ENCODE measurements around the gene FIBCD1. TPM values are rescaled to one million over a fixed set of nuclear protein-coding genes. Genes with fewer than 3 reads are reported as not detected.
"Not testable (repeated sequence)": the region's sequence is repeated elsewhere in the genome, so short reads cannot be mapped to it uniquely, and the experiment has no call there.

Gene FIBCD1
- total and polyA plus RNA-seq, 8 donors, result 0.18 to 6.4 (median 0.41) TPM; not detected in 4

GRCh38 chr9:130962418-130963316 is 23.6 kb upstream of the FIBCD1 start:
- Histone ChIP-seq H3K4me3 (no peak overlapping the region), H3K27ac (no peak overlapping the region), H3K9me3 (peaks cover 0 to 12% (median 0%) of the 10 kb centered on the region in 4 donors), H3K27me3 (no peaks in the 10 kb centered on the region), H3K36me3 (no peaks in the 10 kb centered on the region), H3K4me1 (peaks cover 0 to 9% (median 0%) of the 10 kb centered on the region in 4 donors)
- 52 to 62% (median 56%) methylated on average over 20 to 22 of the region's 22 CpGs for whole genome bisulfite sequencing, 5 donors
- TF ChIP-seq POLR2AphosphoS5 (IDR thresholded peaks at IDR 0.05), result peak in 1 of 3 donors; percentile 70
- no peak for TF ChIP-seq POLR2A (IDR thresholded peaks at IDR 0.05)
- no peak for TF ChIP-seq EP300 (IDR thresholded peaks at IDR 0.05)
- intact Hi-C loops (cut with DNase I; ENCODE audit: low total_unique reads), result no loop called here
- DNase-seq, result peak in 1 of 2 donors; percentile 31

DNA sequence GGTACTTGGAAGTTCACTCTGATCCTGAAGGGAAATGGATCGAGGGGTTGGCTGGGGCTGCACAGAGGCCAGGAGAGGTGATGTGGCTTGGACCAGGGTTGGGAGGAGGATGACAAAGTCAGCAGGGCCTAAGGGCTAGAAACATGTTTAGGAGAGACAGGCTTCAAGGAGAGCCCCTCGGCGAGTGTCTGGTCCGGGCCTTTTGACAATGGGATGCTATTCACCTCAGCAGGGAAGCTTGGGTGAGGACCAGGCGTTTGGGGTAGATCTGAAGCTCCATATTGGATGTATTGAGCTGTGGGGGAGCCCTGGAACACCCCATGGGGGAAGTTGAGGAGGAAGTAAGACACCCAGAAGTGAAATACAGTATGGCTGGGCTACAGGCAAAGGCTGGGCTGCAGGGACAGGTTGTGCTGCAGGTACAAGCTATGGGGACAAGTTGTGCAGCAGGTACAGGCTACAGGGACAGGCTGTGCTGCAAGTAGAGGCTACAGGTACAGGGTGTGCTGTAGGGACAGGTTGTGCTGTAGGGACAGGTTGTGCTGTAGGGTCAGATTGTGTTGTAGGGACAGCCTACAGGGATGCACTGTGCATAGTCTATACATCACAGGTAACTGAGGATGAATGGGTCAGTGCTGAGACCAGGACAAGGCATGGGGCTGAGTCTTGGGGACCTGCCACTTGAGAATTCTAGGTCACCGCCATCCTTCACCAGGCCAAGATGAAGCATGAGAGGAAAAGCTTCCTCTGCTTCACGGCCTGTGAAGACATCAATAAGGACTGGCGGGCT is 22.7 kb upstream of the FIBCD1 start:
- intact Hi-C loops (cut with DNase I; ENCODE audit: low total_unique reads), result no loop called here

GRCh38 chr9:130960522-130961378 is 21.7 kb upstream of the FIBCD1 start:
- 78 to 90% (median 85%) methylated on average over 14 of the region's 14 CpGs for WGBS, 5 donors

More for the DNA sequence above, 22.7 kb upstream of the FIBCD1 start:
- peaks cover 0 to 9% (median 0%) of the 10 kb centered on the region in 4 donors for H3K4me1 ChIP-seq
- H3K4me3 ChIP-seq, result no peak overlapping the region
- WGBS, 5 donors, result 79 to 89% (median 85%) methylated on average over 8 of the region's 8 CpGs
- H3K27ac ChIP-seq, result no peak overlapping the region
- peaks cover 0 to 12% (median 0%) of the 10 kb centered on the region in 4 donors for H3K9me3 ChIP-seq
- H3K36me3 ChIP-seq, result no peaks in the 10 kb centered on the region
- DNase-seq, result no peak
- peaks cover 0 to 8% (median 4%) of the 10 kb centered on the region in 3 donors for H3K27me3 ChIP-seq
- TF ChIP-seq POLR2AphosphoS5 (IDR thresholded peaks at IDR 0.05), result no peak
- no peak for TF ChIP-seq POLR2A (IDR thresholded peaks at IDR 0.05)
- TF ChIP-seq, protein P1, sequence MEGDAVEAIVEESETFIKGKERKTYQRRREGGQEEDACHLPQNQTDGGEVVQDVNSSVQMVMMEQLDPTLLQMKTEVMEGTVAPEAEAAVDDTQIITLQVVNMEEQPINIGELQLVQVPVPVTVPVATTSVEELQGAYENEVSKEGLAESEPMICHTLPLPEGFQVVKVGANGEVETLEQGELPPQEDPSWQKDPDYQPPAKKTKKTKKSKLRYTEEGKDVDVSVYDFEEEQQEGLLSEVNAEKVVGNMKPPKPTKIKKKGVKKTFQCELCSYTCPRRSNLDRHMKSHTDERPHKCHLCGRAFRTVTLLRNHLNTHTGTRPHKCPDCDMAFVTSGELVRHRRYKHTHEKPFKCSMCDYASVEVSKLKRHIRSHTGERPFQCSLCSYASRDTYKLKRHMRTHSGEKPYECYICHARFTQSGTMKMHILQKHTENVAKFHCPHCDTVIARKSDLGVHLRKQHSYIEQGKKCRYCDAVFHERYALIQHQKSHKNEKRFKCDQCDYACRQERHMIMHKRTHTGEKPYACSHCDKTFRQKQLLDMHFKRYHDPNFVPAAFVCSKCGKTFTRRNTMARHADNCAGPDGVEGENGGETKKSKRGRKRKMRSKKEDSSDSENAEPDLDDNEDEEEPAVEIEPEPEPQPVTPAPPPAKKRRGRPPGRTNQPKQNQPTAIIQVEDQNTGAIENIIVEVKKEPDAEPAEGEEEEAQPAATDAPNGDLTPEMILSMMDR (IDR thresholded peaks at IDR 0.05), result no peak
- no peak for TF ChIP-seq EP300 (IDR thresholded peaks at IDR 0.05)

GRCh38 chr9:130959809-130960334 is 20.8 kb upstream of the FIBCD1 start:
- 87 to 93% (median 89%) methylated on average over 7 to 9 of the region's 9 CpGs for WGBS, 5 donors

More at GRCh38 chr9:130960522-130961378, 21.7 kb upstream of the FIBCD1 start:
- DNase-seq, result no peak
- TF ChIP-seq POLR2AphosphoS5 (IDR thresholded peaks at IDR 0.05), result no peak
- TF ChIP-seq, protein P1 (IDR thresholded peaks at IDR 0.05), result no peak
- TF ChIP-seq EP300 (IDR thresholded peaks at IDR 0.05), result no peak
- peaks cover 0 to 12% (median 0%) of the 10 kb centered on the region in 4 donors for H3K9me3 ChIP-seq
- H3K4me1 ChIP-seq, result peaks cover 0 to 9% (median 0%) of the 10 kb centered on the region in 4 donors
- intact Hi-C loops (cut with DNase I; ENCODE audit: low total_unique reads), result no loop called here
- H3K36me3 ChIP-seq, result no peaks in the 10 kb centered on the region
- H3K4me3 ChIP-seq, result no peak overlapping the region
- no peak overlapping the region for H3K27ac ChIP-seq
- peaks cover 0 to 18% (median 10%) of the 10 kb centered on the region in 3 donors for H3K27me3 ChIP-seq

DNA sequence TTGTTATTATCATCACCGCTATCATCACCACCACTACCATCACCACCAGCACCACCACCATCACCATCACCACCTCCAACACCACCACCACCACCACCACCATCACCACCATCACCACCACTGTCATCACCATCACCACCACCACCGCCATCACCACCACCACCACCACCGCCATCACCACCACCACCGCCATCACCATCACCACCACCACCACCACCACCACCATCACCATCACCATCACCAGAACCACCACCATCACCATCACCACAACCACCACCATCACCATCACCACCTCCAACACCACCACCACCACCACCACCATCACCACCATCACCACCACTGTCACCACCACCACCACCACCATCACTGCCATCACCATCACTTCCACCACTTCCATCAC is 19.5 kb upstream of the FIBCD1 start:
- H3K36me3 ChIP-seq; intact Hi-C loops (cut with DNase I; ENCODE audit: low total_unique reads); H3K4me1 ChIP-seq; H3K9me3 ChIP-seq; H3K27ac ChIP-seq; DNase-seq; H3K4me3 ChIP-seq: not testable (repeated sequence)
- WGBS, 5 donors, result 77 to 89% (median 86%) methylated on average over 3 to 4 of the region's 4 CpGs
- H3K27me3 ChIP-seq, result peaks cover 0 to 23% (median 10%) of the 10 kb centered on the region in 3 donors

More at GRCh38 chr9:130959809-130960334, 20.8 kb upstream of the FIBCD1 start:
- peaks cover 0 to 12% (median 0%) of the 10 kb centered on the region in 4 donors for H3K9me3 ChIP-seq
- no peaks in the 10 kb centered on the region for H3K36me3 ChIP-seq
- intact Hi-C loops (cut with DNase I; ENCODE audit: low total_unique reads), result no loop called here
- no peak overlapping the region for H3K4me3 ChIP-seq
- H3K27me3 ChIP-seq, result peaks cover 0 to 23% (median 10%) of the 10 kb centered on the region in 3 donors
- H3K4me1 ChIP-seq, result peaks cover 0 to 9% (median 0%) of the 10 kb centered on the region in 4 donors
- no peak for DNase-seq
- no peak for TF ChIP-seq POLR2AphosphoS5 (IDR thresholded peaks at IDR 0.05)
- TF ChIP-seq, protein P1 (IDR thresholded peaks at IDR 0.05), result no peak
- TF ChIP-seq EP300 (IDR thresholded peaks at IDR 0.05), result no peak
- no peak for TF ChIP-seq POLR2A (IDR thresholded peaks at IDR 0.05)
- H3K27ac ChIP-seq, result no peak overlapping the region

Data from stomach (tissue), 9 donors.